Suprapubic skin (tissue), 3 donors: Measurements from ENCODE around the gene IL17RA.

Experiments used
- POLR2A ChIP-seq, 2 donors: fragments of 450-650 bp; IDR thresholded peaks; one replicate each; pipeline ENCODE4 v1.6.1; 2017; ENCODE audit warnings: antibody characterized with exemption in 2 of 2, mild to moderate bottlenecking in 2 of 2, moderate library complexity in 2 of 2
- TF ChIP-seq, protein P1 (sequence below), 2 donors: fragments of 200-600 bp in 1 of 2; fragments of 450-650 bp in 1 of 2; sonication (generic) in 1 of 2; IDR thresholded peaks; one replicate each; pipeline ENCODE4 v1.5.1; 2016 to 2019; ENCODE audit warnings: antibody characterized with exemption in 2 of 2, mild to moderate bottlenecking in 1 of 2, moderate library complexity in 1 of 2

- TF ChIP-seq, protein P1, sequence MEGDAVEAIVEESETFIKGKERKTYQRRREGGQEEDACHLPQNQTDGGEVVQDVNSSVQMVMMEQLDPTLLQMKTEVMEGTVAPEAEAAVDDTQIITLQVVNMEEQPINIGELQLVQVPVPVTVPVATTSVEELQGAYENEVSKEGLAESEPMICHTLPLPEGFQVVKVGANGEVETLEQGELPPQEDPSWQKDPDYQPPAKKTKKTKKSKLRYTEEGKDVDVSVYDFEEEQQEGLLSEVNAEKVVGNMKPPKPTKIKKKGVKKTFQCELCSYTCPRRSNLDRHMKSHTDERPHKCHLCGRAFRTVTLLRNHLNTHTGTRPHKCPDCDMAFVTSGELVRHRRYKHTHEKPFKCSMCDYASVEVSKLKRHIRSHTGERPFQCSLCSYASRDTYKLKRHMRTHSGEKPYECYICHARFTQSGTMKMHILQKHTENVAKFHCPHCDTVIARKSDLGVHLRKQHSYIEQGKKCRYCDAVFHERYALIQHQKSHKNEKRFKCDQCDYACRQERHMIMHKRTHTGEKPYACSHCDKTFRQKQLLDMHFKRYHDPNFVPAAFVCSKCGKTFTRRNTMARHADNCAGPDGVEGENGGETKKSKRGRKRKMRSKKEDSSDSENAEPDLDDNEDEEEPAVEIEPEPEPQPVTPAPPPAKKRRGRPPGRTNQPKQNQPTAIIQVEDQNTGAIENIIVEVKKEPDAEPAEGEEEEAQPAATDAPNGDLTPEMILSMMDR (IDR thresholded peaks at IDR 0.05), result no peak
- TF ChIP-seq POLR2A (IDR thresholded peaks at IDR 0.05), result no peak
Observed at GRCh38 chr22:17090550-17090949, 5.8 kb downstream of the IL17RA start.
